GM12872 (cell line): Measurements from ENCODE around the gene C11orf24.

ENCODE experiments used
- TF ChIP-seq, protein P1 (sequence below): IDR thresholded peaks from 3 replicates; pipeline ENCODE4 v1.5.1; 2011; ENCODE audit warnings: low read depth, mild to moderate bottlenecking, low read length, moderate library complexity; ENCODE audit not compliant: insufficient read depth

Gene C11orf24

DNA sequence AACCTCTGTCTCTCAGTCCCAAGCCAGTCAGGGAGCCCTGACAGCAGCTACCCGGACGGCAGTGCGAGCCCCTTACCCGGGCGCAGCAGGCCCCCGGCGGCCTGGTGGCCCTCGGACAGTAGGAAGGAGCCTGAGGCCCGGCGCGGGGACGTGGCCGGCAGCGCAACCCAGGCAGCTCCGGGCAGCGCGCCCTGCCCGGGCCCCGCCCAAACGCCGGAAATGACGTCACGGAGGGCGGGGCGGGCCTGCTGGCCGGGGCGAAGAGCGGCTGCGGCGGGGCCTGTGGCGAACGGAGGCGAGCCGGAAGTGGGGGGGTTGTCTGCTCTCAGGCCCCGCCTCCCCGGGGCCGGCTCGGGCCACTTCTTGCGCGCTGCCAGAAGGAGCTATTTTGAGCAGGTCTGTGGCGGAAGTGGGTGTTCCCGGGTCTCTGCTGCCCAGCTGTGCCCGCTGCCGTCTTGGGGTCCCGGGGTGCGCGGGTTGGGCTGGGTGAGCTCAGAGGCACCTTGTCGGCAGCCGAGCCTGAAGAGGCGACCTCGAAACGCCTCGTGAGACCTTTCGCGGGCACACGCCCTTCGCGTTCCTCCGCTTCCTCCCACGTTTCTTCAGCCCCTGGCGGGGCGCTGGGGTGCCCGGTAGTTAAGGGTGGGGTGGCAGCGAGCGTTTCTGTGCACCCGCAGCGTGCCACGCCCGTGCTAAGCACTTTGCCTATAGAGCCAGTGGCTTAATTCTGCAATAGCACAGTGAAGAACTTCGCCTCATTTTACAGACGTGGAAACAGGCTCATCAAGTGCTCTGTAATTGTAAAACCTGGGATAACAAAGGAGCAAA lies at the start of gene C11orf24:
Gene C11orf24, minus strand, starts transcription at position 193 of the 828 bp plus-strand sequence. CDS start 8,206 bp downstream, outside the sequence.
- TF ChIP-seq, protein P1, sequence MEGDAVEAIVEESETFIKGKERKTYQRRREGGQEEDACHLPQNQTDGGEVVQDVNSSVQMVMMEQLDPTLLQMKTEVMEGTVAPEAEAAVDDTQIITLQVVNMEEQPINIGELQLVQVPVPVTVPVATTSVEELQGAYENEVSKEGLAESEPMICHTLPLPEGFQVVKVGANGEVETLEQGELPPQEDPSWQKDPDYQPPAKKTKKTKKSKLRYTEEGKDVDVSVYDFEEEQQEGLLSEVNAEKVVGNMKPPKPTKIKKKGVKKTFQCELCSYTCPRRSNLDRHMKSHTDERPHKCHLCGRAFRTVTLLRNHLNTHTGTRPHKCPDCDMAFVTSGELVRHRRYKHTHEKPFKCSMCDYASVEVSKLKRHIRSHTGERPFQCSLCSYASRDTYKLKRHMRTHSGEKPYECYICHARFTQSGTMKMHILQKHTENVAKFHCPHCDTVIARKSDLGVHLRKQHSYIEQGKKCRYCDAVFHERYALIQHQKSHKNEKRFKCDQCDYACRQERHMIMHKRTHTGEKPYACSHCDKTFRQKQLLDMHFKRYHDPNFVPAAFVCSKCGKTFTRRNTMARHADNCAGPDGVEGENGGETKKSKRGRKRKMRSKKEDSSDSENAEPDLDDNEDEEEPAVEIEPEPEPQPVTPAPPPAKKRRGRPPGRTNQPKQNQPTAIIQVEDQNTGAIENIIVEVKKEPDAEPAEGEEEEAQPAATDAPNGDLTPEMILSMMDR = no peak

DNA sequence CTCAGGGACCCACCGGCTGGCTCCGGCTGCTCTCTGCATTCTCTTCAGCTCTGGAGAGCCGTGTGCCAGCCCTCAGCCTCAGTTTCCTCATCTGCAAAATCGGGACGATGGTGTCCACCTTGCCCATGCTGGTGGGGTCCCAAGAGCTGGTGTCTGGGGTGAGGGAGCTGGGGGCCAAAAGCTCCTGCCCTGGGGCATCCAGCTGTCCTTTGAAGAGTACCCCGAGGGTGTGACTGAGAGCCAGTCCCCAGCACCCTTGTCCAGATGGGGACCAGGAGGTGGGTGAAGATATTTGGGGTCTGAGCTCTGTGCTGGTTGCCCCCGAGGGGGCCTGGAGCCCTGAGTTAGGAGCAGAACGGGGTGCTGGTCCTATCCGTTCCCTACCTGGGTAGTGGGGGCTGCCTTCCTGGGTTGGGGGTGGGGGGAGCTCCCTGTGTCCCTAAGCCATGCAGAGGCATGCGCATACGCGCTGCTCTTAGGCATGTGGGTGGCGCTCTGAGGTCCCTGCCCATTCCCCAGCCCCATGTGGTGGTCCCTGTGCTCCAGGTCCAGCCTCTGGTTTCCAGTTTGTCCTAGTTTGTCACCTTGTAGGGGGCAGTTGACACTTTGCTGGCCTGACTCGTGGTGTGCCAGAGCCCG lies 45.5 kb upstream of the C11orf24 start:
- TF ChIP-seq, protein P1 = no peak

DNA sequence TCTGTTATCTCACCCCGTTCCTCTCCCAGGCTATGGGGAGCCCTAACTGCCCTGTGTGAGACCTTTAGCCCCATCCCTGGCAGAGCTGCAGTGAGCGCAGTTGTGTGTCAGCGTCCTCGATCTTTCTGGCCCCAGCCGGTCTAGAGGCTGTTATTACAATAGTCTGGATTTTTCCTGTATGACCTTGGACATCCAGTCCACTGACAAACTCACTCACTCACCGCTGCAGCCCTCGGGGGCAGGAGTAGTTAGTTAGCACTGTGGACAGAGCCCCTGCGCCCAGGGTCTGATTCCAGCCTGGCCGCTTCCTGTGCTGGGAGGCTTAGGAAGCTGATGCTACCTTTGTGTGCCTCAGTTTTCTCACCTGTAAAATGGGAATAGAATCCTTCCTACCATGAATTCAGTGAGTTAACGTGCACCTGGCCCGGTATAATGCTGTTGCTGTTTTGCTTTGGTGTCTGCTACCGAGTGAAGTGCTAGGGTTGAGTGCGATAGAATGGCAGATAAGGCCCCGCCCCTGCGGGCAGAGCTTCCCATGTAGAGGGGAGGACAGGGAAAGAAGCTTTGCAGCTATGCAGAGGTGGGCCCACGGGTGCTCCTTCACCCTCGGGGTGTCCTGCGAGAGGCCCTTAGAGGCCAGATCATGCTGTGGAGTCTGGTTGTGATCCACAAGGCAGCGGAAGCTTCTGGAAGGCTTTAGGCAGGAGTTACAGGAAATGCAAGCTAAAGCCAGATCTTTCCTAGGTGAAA lies 43.6 kb upstream of the C11orf24 start:
- TF ChIP-seq, protein P1 = no peak

DNA sequence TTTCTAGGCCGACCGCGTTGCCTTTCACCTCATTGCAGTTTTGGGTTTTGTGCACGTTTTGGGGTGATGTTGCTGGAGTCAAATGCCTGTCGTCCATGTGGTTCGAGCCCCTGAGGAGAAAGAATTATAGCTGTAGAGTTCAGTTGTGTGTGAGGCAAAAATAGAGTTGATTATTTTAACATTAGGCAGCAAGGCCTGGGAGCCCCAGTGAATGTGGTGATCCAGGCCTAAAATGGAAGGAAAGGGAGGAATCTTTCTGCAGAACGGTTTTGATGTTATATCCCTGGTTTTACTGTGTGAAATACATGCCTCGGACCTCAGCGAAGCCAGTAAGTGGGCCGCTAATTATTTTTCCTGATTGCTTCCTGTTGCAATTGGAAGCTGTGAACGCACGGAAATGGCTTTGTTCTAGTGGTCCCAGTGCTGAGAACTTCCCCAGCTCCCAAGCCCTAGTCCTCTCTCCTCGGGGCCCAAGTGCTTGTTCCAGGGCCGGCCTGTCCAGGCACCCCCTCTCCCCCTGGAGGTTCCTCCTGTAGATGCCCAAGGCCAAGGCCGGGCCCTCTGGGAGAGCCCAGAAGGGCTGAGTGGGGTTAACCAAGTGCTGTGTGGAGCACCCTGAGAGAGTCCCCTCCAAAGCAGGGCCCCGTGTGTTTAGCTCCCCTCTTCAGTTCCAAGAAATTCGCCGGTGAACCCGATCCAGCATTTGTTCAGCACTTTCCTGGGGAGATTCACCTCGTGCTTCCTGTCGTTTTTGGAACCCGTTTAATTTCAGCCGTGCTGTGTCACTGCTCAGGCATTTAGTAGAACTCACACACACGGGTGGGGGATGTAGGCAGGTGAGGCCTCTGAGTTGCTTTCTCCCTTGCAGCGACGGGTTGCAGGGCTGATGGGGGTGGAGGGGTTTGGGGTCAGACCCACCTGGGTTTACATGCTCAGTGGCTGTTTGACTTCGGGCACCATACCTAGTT lies 42.7 kb upstream of the C11orf24 start:
- TF ChIP-seq, protein P1 = no peak

DNA sequence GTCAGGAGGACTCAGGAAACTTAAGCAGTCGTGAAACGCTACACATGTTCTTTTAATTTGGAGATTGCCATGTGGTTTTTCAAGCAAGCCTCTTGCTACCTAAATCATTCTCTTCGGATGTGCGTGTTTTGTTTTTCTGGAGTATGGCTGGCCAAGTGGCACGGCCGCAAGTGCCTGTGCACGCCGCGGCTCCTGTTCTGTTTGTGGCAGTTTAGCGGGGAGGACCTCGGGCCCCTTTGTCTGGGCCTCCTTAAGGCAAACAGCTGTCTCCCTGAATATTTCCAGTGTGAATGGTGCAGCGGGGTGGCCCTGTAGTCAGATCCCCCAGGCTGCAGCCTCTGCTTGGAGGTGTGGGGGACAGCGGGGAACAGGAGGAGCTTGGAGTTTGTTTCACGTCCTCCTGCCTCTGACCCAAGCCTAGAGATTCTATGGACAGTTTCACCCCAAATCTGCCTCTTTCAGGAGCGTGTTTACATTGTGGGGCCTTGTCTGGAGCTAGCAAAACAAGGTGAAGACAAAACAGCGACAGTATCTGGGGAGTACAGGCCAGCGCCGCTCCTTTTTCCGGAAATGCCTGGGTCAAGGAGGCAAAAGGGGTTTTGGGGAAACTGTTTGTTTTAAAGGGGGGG lies 41.9 kb upstream of the C11orf24 start:
- TF ChIP-seq, protein P1 = no peak

DNA sequence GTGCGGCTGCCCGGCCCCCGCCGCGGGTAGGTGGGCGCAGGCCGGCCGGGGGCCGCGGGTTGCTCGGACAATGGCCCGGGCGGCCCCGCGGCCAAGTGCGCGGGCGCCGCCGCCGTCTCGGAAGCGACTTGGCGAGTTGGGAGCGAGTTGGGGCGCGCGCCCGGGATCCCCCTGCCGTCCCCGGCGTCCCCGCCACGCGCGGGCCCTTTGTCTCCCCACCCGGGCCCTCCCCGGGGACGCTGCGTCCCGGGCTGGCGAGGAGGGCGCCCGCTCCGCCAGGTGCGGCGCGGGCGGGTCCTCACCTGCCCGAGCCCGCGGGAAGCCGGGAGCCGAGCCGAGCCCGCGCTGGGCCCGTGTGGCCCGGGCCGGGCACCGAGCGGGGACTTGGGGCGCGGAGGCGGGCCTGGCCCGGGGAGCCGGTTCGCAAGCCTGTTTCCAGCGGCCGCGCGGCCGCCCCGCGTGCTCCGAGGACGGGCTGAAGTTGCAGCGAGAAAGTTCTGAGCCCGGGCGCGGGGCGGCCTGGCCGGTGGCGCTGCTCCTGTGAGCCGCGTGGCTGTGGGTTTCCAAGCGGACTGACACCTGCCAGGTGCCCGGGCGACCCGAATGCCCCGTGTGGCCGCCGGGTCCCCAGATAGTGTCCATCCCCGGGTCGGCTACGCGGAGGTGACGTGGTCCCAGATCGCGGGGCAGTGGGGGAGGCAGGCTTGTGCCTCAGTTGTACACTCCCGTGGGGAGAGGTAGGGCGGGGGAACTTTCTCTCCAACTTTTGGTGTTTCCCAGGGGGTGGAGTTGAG lies 41.2 kb upstream of the C11orf24 start:
- TF ChIP-seq, protein P1 = no peak
